ENCODE results near the gene GREM1.
A peak's percentile ranks its signal among the peaks of the same experiment; 100 is the strongest.

Gene GREM1

DNA sequence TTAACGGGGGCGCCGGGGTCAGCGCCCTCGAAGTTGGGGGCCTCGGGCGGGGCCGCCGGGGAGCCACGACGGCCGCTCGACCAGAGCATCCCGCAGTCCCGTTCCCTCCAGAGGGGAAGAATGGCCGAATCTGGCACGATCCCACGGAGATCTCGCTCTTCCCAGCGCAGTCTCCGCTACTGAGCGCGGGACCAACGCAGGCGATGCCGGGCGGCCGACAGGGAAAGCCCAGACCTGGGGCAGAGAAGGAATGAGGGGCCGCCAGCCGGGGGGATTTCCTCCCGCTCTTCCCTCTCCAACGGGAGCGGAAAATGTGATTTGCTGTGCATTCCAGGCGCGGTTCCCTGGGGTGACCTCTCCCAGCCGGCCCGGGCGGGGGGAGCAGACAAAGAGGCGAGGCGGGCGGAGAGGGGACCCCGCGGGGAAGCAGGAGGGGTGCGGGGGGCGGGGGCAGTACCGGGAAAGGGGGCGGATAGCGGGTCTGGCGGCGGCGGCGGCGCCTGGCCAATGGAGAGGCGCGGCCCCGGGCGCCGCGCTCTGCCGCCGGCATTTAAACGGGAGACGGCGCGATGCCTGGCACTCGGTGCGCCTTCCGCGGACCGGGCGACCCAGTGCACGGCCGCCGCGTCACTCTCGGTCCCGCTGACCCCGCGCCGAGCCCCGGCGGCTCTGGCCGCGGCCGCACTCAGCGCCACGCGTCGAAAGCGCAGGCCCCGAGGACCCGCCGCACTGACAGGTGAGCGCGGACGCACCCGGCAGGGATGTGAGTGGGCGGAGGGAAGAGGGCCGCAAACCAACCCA, at the start of gene GREM1:
Gene GREM1, plus strand, starts transcription at position 579 of the 801 bp plus-strand sequence. CDS start 12,687 bp downstream, outside the sequence.
- DNase-seq (ENCODE audit: low read depth) = peak; percentile 51

- no peak for DNase-seq (ENCODE audit: low read depth)
Measured at GRCh38 chr15:32668942-32669341, 48.9 kb upstream of the GREM1 start.

DNA sequence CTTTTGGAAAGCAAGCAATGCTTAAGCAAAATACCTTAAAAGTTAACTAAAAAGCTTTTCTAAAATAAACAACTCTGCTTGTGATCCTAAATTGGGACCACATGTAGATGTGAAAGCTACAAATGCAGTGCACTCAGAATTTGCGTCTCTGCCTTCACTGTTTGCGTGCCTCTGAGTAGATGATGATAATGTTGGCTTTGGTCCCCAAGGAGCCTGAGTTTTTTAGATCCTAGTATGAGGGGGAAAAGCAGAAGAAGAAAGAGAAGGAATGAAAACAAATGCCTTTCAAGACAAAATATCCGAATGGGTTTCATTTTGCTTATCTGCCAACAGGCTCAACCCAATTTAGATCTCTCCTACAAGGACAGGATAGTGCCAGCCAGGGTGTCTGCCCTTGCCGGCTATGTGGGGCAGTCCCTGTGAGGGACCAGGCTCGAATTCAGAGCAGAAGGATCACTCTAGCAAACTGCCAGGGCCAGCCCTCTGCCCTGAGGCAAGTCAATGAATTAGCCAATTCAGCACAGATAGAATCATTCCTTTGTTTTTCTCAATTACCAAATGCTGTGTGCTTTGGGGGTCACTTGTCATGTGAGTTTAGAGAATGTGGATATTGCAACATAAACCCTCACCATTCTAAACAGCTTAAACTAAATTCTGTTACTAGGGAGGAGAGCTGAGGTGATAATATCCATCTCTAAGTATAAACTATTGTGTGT, 47.8 kb upstream of the GREM1 start:
- peak; percentile 89 for DNase-seq (ENCODE audit: low read depth)

- no peak for DNase-seq (ENCODE audit: low read depth)
Measured at GRCh38 chr15:32670623-32671022, 47.2 kb upstream of the GREM1 start.

DNA sequence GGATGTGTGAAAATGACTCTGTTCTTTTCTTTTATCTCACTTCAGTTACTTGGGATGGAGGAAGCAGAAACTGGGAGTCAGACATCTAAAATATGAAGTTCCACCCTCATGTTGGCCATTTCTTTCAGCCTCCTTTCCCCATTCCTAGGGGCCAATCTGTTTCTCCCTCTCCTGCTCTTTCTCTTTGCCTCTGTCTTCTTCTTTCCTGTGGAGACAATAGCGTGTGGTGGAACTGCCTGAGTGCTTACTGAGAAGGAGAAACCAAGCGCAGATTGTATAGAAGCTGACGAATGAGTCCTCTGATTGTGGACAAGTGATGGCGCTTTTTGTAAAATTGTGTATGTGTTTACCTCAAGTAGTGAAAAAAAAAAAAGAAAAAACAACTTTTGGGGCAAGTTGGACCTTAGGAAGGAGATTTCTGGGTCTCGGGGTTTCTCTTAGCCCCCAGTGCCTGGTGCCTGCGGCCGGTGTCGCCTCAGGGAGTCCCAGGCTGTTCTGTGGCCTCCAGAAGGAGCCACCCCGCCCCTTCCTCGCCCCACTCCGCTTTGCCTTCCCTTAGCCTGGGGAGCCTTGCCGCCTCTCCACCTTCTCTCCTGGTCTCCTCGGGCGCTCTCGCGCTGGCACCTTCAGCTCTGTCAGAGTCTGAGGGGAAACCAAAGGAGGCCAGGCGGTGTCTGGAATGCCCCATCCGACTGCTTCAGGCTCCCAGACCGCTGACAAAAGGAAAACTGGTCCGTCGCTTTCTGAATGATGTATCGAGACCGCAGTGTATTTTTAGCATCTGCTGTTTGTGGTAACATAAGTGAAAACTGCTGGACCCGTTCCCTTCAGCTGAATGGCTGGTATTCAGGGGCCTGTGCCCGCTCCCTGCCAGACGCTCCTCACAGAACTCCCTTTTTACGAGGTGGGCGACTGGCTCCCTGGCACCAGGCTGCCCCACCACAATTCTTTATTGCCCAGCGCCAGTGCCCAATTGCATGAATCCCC, 46.2 kb upstream of the GREM1 start:
- peak; percentile 80 for DNase-seq (ENCODE audit: low read depth)

- DNase-seq (ENCODE audit: low read depth) = no peak
Measured at GRCh38 chr15:32674681-32675080, 43.1 kb upstream of the GREM1 start.

GRCh38 chr15:32675466-32675865, 42.3 kb upstream of the GREM1 start:
- no peak for DNase-seq (ENCODE audit: low read depth)

- DNase-seq (ENCODE audit: low read depth) = no peak
Measured at GRCh38 chr15:32676169-32676568, 41.6 kb upstream of the GREM1 start.

DNA sequence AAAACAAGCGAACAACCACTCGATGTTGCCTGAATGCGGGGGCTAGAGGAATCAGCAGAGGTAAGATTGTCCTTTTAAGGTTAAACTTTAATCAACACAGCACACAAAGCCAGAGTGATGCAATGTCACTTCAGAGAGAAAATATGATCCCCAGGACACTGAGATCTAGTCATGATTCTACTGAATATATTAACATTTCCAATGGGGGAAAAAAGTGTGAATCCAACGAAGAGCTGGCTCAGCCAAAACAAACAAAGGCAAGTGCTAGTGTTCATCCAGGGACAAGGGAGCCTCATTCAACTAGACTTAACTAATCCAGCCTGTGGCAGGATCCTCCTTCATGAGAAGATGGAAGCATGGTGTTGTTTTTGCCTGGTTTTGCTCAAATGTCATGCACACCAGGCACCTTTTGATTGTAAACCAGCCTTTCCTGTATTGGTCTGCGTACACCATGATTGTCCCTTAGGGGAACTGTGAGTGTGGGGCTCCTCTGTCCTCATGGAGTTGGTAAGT, 40.5 kb upstream of the GREM1 start:
- DNase-seq (ENCODE audit: low read depth) = no peak

GRCh38 chr15:32679298-32679690, 38.5 kb upstream of the GREM1 start:
- no peak for DNase-seq (ENCODE audit: low read depth)

GRCh38 chr15:32682569-32682968, 35.2 kb upstream of the GREM1 start:
- peak; percentile 93 for DNase-seq (ENCODE audit: low read depth)

DNA sequence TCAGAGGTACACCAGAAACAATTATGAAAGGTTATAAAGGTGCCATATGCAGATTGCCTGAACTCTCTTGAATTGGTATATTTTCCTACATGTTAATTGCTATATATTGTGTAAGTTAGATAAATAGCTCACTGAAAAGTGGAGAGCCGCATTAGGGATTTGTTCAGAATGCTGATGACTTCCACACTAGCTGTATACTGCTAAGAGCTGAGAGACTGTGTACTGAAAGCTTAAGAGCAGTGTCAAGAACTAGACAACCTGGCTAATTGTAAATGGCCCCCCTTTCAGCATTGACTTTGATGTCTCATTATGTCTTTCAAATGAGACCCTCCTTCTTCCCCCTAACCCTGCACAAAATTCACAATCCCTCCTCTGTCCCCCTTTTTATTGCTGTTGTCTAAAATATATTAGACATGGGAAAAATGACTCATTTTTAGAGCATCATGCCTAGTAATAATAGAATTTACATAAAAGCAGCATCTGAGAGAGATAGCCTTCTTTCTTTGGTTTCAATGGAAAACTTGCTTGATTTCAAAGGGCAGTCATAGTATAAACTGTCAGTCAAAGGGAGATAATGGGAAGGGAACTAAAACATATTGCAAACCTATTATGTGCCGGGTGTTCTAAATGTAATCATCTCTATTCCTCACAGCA, 34.7 kb upstream of the GREM1 start:
- no peak for DNase-seq (ENCODE audit: low read depth)

DNA sequence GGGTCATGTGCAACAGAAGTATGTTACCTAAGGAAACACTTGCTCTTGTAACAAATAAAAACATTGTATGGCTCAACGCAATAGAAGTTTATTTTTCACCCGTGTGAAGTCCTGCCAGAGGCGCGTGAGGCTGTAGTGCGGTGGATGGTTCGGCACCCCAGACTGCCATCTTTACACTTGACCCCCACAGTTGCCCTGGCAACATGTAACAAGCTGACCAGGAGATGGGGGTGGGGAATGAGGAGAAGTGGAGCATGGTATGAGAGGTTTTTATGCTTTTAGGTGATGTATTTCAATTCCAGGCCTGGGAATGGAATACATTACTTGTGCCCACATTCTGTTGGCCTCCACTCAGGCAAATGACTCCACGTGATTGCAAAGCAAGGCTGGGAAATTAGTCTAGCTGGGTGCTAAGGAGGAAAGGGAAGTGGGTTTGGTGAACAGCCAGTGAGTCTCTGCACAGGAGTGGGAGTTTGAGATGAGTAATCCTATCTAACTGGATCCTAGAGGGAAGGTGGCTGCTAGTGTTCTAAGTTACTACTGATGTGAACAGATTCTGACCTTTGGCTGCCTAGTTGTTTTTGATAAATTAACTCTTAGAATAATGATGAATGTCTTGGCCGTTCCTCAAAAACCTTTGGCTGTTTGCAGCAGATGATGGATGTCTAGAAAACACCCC, 33.8 kb upstream of the GREM1 start:
- peak; percentile 96 for DNase-seq (ENCODE audit: low read depth)

DNA sequence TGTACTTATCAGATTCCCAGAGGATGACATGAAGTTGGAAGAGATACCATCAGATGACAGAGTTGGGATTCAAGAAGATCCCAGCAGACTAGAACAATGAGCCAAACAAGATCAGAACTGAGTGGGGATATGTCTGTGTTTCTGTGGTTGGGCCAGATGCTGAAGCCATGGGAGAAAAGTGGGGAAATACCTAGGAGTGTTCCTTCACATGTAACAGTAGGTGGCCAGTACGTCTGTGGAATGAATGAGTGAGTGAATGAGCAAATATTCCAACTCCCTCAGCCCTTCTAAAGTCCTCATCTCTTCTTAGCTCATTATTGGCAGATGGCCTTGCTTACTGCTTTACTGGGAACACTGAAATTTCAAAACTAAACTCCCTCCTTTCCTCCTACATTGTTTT, 32.2 kb upstream of the GREM1 start:
- DNase-seq (ENCODE audit: low read depth) = peak; percentile 68

DNA sequence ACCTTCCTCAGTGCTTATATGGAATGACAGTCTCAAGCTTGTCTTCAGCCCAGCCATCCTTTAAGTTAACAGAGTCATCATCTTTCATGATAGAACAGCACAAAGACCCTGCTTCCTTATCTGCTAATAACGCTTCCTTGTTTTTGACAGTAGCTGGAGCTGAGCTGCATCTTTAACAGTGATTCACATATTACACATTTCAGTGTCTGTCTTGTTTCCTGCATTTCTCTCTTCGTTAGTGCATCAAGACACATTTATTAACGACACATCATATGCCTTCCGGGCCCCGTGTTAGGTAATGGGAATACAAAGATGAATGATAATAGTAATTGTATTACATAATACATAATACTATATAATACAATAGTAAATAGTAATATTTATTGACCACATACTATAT, 30.2 kb upstream of the GREM1 start:
- no peak for DNase-seq (ENCODE audit: low read depth)

DNA sequence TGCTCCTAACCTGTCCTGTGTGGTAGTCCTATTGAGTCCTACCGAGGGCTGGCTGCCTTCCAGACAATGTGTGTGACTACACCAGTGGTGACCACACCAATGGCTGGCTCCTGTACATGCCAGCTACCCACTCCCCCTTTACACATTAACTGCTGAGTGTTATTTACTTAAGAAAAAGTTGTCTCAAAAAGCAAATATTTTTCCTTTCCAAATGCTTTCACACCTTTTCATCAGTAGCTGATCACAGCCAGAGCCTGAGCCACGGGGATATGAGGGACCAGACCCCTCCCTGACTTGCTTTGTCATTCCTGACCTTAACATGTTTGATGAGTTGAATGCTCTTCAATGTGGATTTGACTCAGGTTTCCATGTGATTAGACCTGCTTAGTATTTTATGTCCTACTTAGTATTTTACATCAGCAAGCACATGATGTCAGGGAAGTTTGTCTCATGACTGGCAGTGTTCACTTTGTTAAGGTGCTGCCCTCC, 29.6 kb upstream of the GREM1 start:
- DNase-seq (ENCODE audit: low read depth) = no peak

GRCh38 chr15:32690941-32691688, 26.7 kb upstream of the GREM1 start:
- DNase-seq (ENCODE audit: low read depth) = no peak

- no peak for DNase-seq (ENCODE audit: low read depth)
Measured at GRCh38 chr15:32691689-32692038, 26.1 kb upstream of the GREM1 start.

DNA sequence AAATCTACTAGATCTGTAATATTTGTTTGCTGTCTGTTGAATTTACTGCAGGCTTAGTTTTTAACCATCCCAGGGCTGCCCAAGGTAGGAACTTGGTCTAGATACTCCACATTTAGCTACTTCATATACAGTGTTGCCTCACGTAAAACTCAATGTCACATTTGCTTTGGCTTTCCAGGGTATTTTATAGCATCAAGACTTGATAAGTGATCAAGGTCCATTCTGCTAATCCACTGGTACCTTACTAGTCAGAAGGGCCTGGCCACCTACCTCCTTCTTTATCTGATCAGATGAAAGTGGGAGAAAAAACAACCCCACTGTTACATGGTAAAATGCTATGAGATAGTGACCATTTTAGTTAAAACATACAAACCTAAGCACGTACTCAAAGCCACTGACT, 25.5 kb upstream of the GREM1 start:
- DNase-seq (ENCODE audit: low read depth) = no peak
